Measurements from ENCODE around the gene C1orf21. TPM values are rescaled to one million over a fixed set of nuclear protein-coding genes. Genes with fewer than 3 reads are reported as not detected.

C1orf21 gene
- total and polyA plus RNA-seq, 2 donors (not counting 3 experiments of a cell fraction or from before 2014, with no cell fraction given), result 0.79 to 8.5 TPM

DNA sequence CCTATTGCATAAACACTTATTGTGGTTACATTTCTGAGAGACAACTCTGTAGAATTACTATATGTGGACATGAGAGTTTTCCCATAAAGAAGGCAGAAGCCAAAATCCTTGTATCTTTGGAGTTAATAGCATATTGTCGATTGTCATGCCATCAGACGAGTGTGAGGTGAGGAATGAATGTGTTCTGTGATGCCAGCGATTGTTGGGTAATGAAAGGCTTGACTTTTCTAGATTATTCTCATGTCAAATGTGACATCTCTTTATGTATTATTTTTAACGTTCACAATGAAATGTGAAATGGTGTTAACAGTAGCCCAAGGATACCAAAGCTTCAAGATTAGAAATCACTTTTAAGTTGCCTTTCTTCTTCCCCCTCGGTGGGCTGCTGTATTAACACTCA, 84.9 kb downstream of the C1orf21 start:
- intact Hi-C loops (cut with micrococcal nuclease) (no loop called here), dilution Hi-C loops (cut with MboI; ENCODE audit: extremely low pct_ligation_motif_present, low sequenced_read_pairs) (no loop called here)
- POLR2A ChIA-PET, result no interaction called here
- H3K36me3 ChIP-seq (ENCODE audit: control insufficient read depth in 2 of 2, extremely low read depth in 1 of 2, insufficient read depth in 2 of 2, low read length in 2 of 2), result no peaks in the 10 kb centered on the region
- TF ChIP-seq EZH2 (IDR thresholded peaks at IDR 0.05; ENCODE audit: borderline replicate concordance, low read depth, low read length, severe bottlenecking) (no peak), POLR2A (IDR thresholded peaks at IDR 0.05; ENCODE audit: low read depth, low read length) (no peak), MYC (IDR thresholded peaks at IDR 0.05; ENCODE audit: low read depth, low read length) (no peak), GATA2 (IDR thresholded peaks at IDR 0.05; ENCODE audit: insufficient read depth, insufficient read length, low read depth, low read length) (no peak), JUN (IDR thresholded peaks at IDR 0.05; ENCODE audit: borderline replicate concordance, insufficient read depth, insufficient read length, low read depth) (no peak), POLR2AphosphoS5 (IDR thresholded peaks at IDR 0.05; ENCODE audit: insufficient read depth, low read depth, low read length) (no peak), FOS (IDR thresholded peaks at IDR 0.05; ENCODE audit: borderline replicate concordance, insufficient read depth, low read length) (no peak)
- TF ChIP-seq, protein P1, sequence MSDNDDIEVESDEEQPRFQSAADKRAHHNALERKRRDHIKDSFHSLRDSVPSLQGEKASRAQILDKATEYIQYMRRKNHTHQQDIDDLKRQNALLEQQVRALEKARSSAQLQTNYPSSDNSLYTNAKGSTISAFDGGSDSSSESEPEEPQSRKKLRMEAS (IDR thresholded peaks at IDR 0.05; ENCODE audit: insufficient read depth, insufficient read length), result no peak
- TF ChIP-seq, protein P2, sequence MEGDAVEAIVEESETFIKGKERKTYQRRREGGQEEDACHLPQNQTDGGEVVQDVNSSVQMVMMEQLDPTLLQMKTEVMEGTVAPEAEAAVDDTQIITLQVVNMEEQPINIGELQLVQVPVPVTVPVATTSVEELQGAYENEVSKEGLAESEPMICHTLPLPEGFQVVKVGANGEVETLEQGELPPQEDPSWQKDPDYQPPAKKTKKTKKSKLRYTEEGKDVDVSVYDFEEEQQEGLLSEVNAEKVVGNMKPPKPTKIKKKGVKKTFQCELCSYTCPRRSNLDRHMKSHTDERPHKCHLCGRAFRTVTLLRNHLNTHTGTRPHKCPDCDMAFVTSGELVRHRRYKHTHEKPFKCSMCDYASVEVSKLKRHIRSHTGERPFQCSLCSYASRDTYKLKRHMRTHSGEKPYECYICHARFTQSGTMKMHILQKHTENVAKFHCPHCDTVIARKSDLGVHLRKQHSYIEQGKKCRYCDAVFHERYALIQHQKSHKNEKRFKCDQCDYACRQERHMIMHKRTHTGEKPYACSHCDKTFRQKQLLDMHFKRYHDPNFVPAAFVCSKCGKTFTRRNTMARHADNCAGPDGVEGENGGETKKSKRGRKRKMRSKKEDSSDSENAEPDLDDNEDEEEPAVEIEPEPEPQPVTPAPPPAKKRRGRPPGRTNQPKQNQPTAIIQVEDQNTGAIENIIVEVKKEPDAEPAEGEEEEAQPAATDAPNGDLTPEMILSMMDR (IDR thresholded peaks at IDR 0.05; ENCODE audit: extremely low read depth in 1 of 2, insufficient read depth in 1 of 2, low read depth in 1 of 2, low read length in 2 of 2), result no peak
- no peak overlapping the region for H2AFZ ChIP-seq (ENCODE audit: low read depth, low read length)
- H3K27ac ChIP-seq (ENCODE audit: insufficient read depth, low read depth, low read length), result no peak overlapping the region
- no peaks in the 10 kb centered on the region for H3K4me1 ChIP-seq (ENCODE audit: control insufficient read depth, extremely low read depth, insufficient read depth, low read length)
- H3K9me3 ChIP-seq (replicated peaks; ENCODE audit: control insufficient read depth, insufficient read depth, low read length), result no peaks in the 10 kb centered on the region
- no peak overlapping the region for H3K4me3 ChIP-seq (replicated peaks in 1 of 3; ENCODE audit: insufficient read depth in 1 of 3, low read depth in 1 of 3, low read length in 3 of 3)
- DNase-seq (ENCODE audit: low read depth, low spot score) (no peak), FAIRE-seq (no peak)
- CTCF ChIA-PET, result interaction anchor here (1.4 kb wide), 1 partner anchor 21 kb away, joined by 6 read pairs; no protein-coding TSS in a partner anchor
- H3K9me1 ChIP-seq (replicated peaks; ENCODE audit: control insufficient read depth, extremely low read depth, insufficient read depth, low read length), result no peaks in the 10 kb centered on the region
- H3K79me2 ChIP-seq (ENCODE audit: control insufficient read depth, insufficient read depth, low read length), result no peaks in the 10 kb centered on the region
- no peaks in the 10 kb centered on the region for H4K20me1 ChIP-seq (replicated peaks; ENCODE audit: control insufficient read depth, extremely low read depth, insufficient read depth, low read length)
- H3K4me2 ChIP-seq (ENCODE audit: insufficient read depth, low read length), result no peak overlapping the region
- BruUV-seq (replicated peaks), result no TSS peak
- no peak overlapping the region for H3K9ac ChIP-seq (replicated peaks; ENCODE audit: extremely low read depth, insufficient read depth, low read length)
- no peaks in the 10 kb centered on the region for H3K27me3 ChIP-seq (ENCODE audit: control insufficient read depth in 2 of 2, insufficient read depth in 2 of 2, low read length in 2 of 2)
